Liver (tissue), 3 donors: ENCODE data around the gene WDR45.
A peak's percentile ranks its signal among the peaks of the same experiment; 100 is the strongest.

ENCODE experiments used
- CTCF ChIP-seq: fragments of 150-350 bp; IDR thresholded peaks from 2 replicates; pipeline ENCODE4 v1.5.1; 2017; ENCODE audit warnings: improper control_type of control experiment, low read depth, low read length; ENCODE audit not compliant: missing input control
- MAX ChIP-seq: IDR thresholded peaks from 2 replicates; pipeline ENCODE4 v1.6.1; 2016; ENCODE audit warnings: antibody characterized with exemption
- TAF1 ChIP-seq: conservative IDR thresholded peaks from 2 replicates; pipeline ENCODE4 v1.6.1; 2016; ENCODE audit warnings: antibody characterized with exemption, mild to moderate bottlenecking
- donor health status: healthy.
- donor health status: healthy.

- TF ChIP-seq CTCF (peak; percentile 66), TAF1 (no peak), MAX (peak; percentile 11)
These were observed 36.3 kb downstream of the WDR45 start, which contains the start of gene TFE3 for GRCh38 chrX:49043220-49043986.
